Islet of Langerhans (tissue), 1 donor: ENCODE measurements around the gene NIM1K.
"Not testable (repeated sequence)": the region's sequence is repeated elsewhere in the genome, so short reads cannot be mapped to it uniquely, and the experiment has no call there.

Source experiments
- FAIRE-seq: peaks from one replicate; lab custom pipeline; 2011; peaks lifted over from hg19 to GRCh38; lab: Jason Lieb, UNC

NIM1K gene

DNA sequence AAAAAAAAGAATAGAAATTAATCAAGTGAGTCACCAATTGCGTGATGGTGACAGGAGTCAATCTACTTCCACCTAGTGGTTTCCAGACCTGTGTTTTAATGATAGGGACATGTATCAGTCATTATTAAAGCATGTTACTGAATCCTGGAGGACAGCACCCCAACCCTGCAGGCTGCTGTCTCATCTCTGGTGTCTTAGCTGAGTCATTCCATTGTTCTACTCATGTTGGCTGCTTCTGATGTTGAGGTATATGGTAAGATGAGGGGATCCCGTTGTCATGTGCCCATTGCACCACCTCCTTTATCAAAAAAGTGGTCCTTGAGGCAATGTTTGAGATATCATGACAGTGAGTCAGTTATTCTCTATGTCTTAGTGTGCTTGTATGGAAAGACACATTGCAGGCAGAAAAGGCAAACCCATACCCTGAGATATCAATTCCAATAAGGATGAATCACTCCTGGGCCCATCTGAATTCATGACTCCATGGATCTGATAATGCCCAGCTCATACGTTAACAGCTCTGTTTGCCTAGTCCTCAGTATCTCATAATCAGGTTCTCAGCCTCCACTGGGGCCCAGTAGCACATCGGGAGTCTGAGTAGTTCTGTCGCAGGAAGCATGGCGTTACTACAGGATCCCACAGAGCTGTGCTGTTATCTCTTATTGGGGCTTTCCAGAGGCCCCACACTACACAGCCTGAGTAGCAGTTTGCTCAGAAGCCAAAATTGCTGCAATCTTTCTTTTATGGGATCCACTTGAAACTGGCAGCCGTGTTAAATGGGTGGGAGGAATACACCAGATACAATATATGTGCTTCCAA lies 90.0 kb downstream of the NIM1K start:
- no peak for FAIRE-seq

DNA sequence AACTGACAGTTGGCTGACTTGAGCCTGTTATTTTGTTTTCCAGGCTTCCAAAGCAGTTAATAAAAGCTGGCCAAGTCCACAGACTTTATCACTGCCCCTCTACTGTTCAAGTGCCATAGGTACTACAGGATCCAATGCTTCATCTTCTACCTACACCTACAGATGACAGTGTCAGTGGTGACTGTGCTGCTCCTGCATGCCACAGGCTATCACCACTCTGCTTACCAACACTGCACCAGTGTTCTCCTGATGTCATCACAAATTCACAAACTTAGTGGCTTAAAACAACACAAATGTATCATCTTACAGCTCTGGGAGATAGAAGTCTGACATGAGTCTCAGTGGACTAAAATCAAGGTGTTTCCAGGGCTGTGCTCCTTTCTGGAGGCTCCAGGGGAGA lies 94.6 kb downstream of the NIM1K start:
- FAIRE-seq = no peak

DNA sequence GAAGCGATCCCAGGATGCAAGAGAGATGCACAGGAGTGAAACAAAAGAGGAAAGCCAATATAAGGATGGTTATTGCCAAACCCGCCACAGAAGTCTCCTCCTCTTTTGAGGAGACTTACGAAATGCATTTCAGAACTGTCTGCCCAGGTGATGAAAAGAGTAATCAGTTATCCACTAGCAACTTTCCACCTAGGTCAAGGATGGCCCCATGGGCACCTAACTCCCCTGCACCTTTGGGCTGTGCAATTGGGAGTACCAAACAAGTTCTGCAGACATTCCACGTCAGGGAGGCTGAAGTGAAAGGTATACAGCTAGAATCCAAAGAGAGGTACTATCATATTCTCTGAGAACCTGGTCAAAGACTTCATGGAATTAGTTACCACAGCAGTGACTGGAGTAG lies 95.5 kb downstream of the NIM1K start:
- FAIRE-seq = no peak

GRCh38 chr5:43288269-43288831 lies 96.3 kb downstream of the NIM1K start:
- no peak for FAIRE-seq

DNA sequence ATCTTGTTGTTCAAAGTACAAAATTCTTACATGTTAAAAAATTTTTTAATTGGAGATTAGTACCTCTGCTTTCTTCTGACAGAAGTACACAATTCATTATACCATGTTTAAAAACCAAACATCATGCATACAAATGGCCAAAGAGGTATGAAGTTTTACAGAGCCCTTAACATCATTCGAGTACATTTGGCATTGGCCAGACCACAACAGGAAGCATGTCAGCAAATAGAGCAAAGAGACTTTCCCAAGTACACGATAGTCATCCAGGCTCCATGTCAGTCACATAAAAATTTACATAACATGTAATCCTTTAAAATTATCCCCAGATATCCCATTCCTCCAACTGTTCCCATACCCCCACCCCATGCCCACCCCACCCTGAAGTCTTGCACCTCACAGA lies 98.7 kb downstream of the NIM1K start:
- no peak for FAIRE-seq

DNA sequence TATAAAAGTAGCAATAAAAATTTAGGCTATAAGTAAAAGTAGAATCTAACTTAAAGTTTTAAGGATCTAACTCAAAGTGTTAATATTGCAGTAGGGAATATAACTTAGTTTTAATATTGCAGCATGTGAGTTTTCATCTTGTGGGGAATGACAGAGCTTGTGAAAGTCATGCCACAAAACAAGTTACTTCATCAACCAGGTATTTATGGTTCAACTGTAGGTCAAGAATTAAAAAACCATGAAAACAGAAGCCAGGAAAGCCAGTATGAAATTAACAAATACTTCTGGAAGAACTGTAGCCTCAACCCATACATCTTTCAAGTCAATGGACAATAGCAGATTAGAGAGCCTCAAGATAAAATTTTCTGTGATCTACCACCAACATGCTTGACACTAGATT lies 102.2 kb downstream of the NIM1K start:
- FAIRE-seq = no peak

DNA sequence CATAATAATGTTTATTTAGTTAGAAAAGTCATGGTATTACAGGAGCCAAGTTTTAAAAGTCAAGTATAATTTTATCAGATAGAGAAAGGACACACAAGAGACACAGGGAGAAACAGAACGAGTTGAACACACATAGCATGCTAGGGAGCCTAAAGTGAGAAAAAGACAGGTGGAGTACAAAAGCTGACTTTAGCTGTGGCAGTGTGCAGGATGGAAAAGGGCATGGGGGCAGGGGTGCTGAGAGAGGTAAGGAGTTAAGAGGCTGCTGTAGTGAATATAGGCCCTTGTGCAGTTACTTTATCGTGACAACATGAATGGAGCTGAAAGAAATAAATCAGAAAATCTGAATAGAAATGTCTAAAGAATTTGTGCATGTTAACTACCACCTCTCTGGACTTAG lies 103.2 kb downstream of the NIM1K start:
- no peak for FAIRE-seq

DNA sequence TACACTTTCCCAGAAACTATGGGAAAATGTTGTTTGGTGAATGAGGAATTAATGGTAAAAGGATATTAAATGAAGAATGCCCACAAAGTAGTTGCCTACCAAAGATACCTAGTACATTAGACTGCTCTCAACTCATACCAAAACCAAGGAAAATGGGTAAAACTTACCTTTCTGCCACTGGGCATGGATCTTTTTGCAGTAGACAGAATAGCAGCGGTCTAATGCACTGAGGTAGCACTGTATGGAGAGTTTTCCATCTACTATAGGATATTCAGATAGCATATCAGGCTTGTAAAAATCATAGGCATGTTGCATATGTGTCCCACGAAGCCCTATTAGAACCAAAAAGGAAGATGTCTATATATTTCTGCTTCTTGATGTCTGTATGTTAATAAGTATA lies 104.8 kb downstream of the NIM1K start:
- FAIRE-seq = no peak

DNA sequence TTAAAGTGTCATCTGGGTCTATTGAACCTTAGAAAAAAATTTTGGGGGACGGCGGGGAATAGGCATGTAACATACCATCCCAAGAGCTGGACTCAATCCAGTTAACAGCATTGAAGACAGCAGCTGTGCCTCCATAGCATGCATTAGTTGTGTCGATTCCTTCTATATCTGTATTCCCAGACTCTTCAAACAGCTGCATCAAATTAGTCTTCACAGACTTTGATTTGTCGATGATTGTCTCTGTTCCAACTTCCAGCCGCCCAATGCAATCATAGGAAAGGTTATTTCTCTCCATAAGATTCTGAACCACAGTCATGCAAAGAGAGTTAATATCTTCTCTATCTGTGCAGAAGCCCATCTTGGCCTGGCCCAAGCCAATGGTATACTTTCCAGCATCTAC lies 106.4 kb downstream of the NIM1K start:
- no peak for FAIRE-seq

- no peak for FAIRE-seq
Measured at GRCh38 chr5:43300112-43300511, 108.1 kb downstream of the NIM1K start.

GRCh38 chr5:43301653-43302091 lies 109.6 kb downstream of the NIM1K start:
- no peak for FAIRE-seq

GRCh38 chr5:43302481-43302880 lies 110.5 kb downstream of the NIM1K start:
- FAIRE-seq = no peak

DNA sequence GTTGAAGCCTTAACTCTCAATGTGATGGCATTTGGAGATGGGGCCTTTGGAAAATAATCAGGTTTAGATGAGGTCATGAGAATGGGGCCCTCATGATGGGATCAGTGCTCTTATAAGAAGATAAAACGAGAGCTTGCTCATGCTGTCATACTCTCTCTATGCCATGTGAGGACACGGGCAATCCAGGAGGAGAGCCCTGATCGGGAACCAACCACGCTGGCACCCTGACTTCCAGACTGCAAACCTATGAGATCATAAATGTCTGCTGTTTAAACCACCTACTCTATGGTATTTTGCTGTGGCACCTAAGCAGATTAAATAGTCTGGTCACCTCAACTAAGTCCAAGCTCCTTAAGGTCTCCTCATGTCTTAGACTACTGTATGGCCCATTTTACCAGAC lies 111.2 kb downstream of the NIM1K start:
- no peak for FAIRE-seq

- FAIRE-seq = no peak
Measured at GRCh38 chr5:43304525-43304924, 112.5 kb downstream of the NIM1K start.

- FAIRE-seq = peak; percentile 51
Measured at GRCh38 chr5:43305948-43306565, 114.0 kb downstream of the NIM1K start.

DNA sequence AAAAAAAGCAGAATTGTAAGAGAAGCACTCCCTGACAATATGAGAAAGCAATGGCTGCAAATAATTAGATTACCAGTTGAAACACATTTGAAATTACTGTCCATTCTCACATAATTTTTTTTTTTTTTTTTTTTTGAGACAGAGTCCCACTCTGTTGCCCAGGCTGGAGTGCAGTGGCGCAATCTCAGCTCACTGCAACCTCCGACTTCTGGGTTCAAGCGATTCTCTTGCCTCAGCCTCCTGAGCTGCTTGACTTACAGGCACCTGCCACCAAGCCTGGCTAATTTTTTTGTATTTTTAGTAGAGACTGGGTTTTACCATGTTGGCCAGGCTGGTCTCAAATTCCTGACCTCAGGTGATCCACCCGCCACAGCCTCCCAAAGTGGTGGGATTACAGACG lies 114.9 kb downstream of the NIM1K start:
- not testable (repeated sequence) for FAIRE-seq

- FAIRE-seq = no peak
Measured at GRCh38 chr5:43309122-43309521, 117.1 kb downstream of the NIM1K start.

DNA sequence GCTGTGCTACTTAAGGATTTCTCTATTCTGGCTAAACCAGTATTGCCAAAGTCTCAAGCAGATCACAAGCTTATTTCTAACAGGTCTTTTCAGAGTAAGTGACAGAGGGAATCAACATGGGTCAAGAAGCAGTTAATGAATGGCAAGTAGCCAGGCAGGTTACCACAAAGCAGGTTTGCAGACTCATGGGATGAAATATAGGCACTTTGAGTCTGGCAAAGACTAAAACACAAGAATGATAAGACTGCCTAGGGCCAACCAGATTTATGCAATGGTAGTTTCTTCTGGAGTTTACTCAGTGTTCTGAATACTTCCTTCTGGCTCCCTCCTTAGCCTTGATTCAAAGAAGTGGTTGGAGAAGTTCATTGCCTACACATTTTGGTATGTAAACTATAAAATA lies 117.6 kb downstream of the NIM1K start:
- no peak for FAIRE-seq

GRCh38 chr5:43312076-43312661 lies 120.1 kb downstream of the NIM1K start:
- no peak for FAIRE-seq

DNA sequence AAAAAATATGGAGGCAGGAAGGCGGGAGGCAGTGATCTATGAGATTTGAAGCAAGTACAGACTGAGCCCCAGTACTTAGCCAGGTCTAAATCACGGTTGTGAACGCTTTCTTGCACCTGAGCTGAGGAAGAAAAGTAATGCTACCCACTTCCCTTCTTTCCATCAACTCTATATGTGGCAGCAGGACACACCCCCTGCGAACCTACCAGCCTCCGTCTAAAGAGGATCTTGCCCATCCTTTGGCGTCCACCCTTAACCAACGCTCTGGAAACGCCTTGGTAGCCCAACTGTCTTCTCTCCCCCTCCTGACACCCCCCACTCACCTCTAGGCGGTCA lies 120.6 kb downstream of the NIM1K start:
- no peak for FAIRE-seq

- peak; percentile 66 for FAIRE-seq
Measured at GRCh38 chr5:43313035-43313853, 121.2 kb downstream of the NIM1K start, which contains the start of gene HMGCS1. HMGCS1 (minus strand) TSS chr5:43313412; CDS start chr5:43298965, 14,447 bp downstream.

- FAIRE-seq = no peak
Measured at GRCh38 chr5:43313854-43314457, 121.9 kb downstream of the NIM1K start.
